GM10248 (cell line): ENCODE data around the gene PAGE2.
"Not testable (repeated sequence)": the region's sequence is repeated elsewhere in the genome, so short reads cannot be mapped to it uniquely, and the experiment has no call there.

Experiments used
- CTCF ChIA-PET: fragments of 300-600 bp; sonication (Branson Sonifier 250); formaldehyde crosslinking; extraction: SDS; loops from one replicate; lab custom pipeline; 2021; ENCODE audit warnings: antibody characterized with exemption; lab: Yijun Ruan, JAX
- POLR2A ChIA-PET: fragments of 350-650 bp; sonication (Branson Sonifier 250); formaldehyde crosslinking; extraction: SDS; loops from one replicate; lab custom pipeline; 2020; ENCODE audit warnings: antibody characterized with exemption; lab: Yijun Ruan, JAX
- DNase-seq: peaks from one replicate; pipeline ENCODE4 v3.0.0; 2012; ENCODE audit errors: extremely low spot score
- TF ChIP-seq, protein P1 (sequence below): IDR thresholded peaks from 2 replicates; pipeline ENCODE4 v1.5.1; 2012; ENCODE audit warnings: mild to moderate bottlenecking, low read depth; ENCODE audit errors: extremely low read depth, missing control alignments, control extremely low read depth

Gene PAGE2

DNA sequence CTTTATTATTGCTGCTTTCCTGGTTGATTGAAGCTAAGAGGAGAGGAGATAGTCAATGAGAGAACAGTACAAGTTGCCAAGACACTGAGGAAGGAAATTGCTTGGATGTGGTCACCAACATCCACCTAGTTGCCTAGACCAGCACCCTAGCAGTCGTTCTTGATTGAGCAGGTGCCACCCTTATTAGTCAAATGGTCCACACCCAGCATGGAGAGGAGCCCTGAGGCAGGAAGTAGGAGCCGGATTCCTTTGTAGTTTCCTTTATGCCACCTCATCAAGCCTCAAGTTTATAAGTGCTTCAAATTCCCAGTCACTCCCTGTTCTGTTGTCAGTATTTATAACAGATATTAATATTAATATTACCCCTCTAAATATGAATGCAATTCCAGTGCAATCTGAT is 19.1 kb downstream of the PAGE2 start:
- ChIA-PET CTCF (no interaction called here), POLR2A (no interaction called here)
- TF ChIP-seq, protein P1, sequence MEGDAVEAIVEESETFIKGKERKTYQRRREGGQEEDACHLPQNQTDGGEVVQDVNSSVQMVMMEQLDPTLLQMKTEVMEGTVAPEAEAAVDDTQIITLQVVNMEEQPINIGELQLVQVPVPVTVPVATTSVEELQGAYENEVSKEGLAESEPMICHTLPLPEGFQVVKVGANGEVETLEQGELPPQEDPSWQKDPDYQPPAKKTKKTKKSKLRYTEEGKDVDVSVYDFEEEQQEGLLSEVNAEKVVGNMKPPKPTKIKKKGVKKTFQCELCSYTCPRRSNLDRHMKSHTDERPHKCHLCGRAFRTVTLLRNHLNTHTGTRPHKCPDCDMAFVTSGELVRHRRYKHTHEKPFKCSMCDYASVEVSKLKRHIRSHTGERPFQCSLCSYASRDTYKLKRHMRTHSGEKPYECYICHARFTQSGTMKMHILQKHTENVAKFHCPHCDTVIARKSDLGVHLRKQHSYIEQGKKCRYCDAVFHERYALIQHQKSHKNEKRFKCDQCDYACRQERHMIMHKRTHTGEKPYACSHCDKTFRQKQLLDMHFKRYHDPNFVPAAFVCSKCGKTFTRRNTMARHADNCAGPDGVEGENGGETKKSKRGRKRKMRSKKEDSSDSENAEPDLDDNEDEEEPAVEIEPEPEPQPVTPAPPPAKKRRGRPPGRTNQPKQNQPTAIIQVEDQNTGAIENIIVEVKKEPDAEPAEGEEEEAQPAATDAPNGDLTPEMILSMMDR = no peak
- DNase-seq = no peak

DNA sequence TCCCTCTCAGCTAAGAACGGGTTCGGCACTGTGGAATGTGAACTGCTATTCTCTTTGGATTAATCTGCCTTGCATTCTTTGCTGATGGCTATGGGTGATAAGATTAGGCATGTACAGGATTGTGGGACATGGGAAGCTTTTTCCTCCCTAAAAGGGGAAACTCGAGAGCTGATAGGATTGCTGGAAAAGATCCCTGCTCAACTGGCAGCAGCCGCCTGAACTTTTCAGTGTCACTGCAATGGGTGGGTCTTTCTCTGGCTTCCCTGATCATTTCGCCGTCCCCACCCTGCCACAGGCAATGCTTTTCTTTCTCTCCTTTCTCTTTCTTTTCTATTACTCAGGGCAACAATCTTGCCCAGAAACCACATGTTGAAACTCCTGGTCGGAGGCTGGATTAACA is 20.5 kb downstream of the PAGE2 start:
- TF ChIP-seq, protein P1 = no peak
- POLR2A ChIA-PET = no interaction called here
- no peak for DNase-seq
- CTCF ChIA-PET = interaction anchor here (1.4 kb wide), 1 partner anchor 9 kb away, joined by 4 read pairs; no protein-coding TSS in a partner anchor

DNA sequence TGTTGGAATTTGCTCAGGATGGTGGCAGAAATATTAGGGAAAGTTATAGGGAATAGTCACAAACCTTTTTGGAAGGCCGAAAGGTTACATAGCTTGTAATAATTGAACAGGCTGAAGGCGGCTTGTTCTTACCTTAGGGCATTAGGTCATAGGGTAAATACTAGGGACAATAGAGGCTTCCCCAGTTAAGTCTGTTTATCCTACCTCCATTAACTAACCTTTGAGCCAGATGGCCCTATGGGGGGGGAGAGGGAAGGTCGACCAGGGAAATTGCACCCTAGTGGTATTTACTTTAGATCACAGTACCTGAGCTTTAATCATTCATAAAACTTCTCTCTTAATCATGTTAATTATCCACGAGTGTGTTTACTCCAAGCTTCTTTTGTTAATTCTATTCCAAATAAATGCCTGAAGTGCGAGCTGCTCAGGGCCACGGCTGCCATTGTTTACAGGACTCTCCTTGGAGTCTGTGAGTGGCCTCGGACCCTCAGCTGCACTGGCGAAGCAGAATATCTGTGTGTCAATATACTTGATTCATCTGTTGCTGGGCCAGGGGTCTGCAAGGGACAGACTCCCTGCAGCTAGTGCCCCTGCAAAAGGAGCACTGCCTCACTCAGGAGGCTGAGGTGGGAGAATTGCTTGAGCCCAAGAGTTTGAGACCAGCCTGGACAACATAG is 22.9 kb downstream of the PAGE2 start:
- CTCF ChIA-PET = interaction anchor here (1.5 kb wide), 1 partner anchor 14 kb away, joined by 5 read pairs; no protein-coding TSS in a partner anchor
- TF ChIP-seq, protein P1 = no peak
- no peak for DNase-seq
- POLR2A ChIA-PET = no interaction called here

DNA sequence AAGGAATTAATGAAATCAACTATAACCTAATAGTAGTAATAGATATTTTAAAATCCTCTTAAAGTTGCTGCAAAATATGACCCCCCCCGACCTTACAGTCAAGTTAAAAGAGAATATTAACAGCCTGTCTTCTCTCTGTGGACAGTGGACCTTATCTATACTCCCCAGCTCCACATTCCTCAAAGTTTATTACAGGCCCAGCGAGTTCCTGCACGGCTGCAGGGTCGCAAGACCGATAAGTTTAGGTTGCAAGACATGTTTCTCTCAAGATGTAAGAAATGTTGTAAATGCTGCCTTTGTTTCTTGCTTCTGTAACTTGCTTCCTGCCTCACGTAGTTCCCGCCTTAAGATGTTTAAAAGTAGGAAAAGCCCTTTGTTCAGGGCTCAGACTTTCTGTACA is 27.8 kb downstream of the PAGE2 start:
- DNase-seq, POLR2A ChIA-PET, CTCF ChIA-PET: not testable (repeated sequence)

DNA sequence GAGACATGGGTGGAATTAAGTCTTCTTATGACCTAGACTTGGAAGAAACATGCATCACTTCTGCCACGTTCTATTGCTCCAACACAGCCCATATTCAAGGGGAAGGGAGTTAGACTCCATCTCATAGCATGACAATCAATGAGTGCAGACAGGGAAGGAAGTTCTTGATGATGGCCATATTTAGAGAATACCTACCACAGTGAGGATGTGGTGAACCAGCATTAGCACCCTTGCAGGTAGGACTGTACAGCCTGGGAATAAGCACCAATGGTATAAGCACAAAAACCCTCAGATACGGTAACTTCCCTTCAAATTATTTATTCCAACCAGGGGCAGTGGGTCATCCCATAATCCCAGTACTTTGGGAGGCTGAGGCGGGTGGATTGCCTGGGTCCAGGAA is 29.8 kb downstream of the PAGE2 start:
- TF ChIP-seq, protein P1 = no peak
- no peak for DNase-seq
- CTCF ChIA-PET = no interaction called here
- POLR2A ChIA-PET = no interaction called here

DNA sequence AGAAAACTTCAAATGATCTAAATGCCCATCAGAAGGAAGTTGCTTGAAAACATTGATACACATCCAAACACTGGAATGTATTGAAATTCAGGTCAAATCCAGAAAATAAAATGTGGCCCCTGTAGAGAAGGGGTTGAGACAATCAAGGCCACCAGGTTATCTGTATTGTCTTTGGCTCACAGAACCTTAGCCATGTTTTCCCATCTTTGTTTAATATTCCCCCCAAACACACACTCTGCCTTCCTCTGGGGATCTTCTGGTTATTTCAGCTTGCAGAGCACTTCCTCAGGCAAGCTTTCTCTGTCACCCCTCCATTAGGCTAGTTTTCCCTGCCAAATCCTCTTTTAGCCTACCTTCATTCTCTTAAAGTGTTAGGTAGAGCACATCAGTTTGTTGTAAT is 30.5 kb downstream of the PAGE2 start:
- TF ChIP-seq, protein P1 = no peak
- ChIA-PET POLR2A (interaction anchor here (0.6 kb wide), 1 partner anchor 565 kb away, joined by 3 read pairs; no protein-coding TSS in a partner anchor), CTCF (interaction anchor here (1.3 kb wide), 1 partner anchor 14 kb away, joined by 3 read pairs; no protein-coding TSS in a partner anchor)
- DNase-seq = no peak

DNA sequence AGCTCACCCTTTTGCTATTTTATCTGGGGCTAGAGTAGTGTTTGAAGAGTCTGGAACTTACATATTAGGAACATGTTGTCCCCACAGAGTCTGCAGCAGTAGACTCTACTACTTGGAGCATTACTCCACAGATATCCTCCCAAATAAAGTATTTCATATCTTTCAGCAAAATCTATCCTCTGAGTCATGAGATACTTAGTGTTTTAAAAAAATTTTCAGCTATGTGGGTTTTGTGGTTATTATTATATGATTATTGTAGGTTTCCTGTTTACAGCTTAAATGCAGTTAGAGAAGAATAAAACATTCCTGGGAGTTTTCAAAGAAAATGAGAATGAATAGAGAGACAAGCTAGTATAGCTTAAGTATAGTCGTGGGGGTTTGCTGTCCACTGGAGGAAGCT is 30.9 kb downstream of the PAGE2 start:
- TF ChIP-seq, protein P1 = no peak
- no peak for DNase-seq
- ChIA-PET CTCF (interaction anchor here (1.3 kb wide), 1 partner anchor 13 kb away, joined by 3 read pairs; no protein-coding TSS in a partner anchor), POLR2A (interaction anchor here (0.6 kb wide), 1 partner anchor 565 kb away, joined by 3 read pairs; no protein-coding TSS in a partner anchor)
